ENCODE measurements around the gene CDH13. TPM values are rescaled to one million over a fixed set of nuclear protein-coding genes. Genes with fewer than 3 reads are reported as not detected.

Gene CDH13
- total RNA-seq, 2 experiments from 2014 or later, result not detected

GRCh38 chr16:82643136-82643535 lies 16.4 kb downstream of the CDH13 start:
- DNase-seq, result no peak
- H3K4me1 Mint-ChIP-seq (ENCODE audit: low read depth), result peaks cover 12% of the 10 kb centered on the region
- no peak overlapping the region for H3K27ac Mint-ChIP-seq
- no peaks in the 10 kb centered on the region for H3K36me3 Mint-ChIP-seq
- peaks cover 2% of the 10 kb centered on the region for H3K27me3 Mint-ChIP-seq
- CTCF ChIA-PET, result interaction anchor here (0.6 kb wide), 2 partner anchors 11 to 34 kb away, joined by 3 read pairs; no protein-coding TSS in a partner anchor
- POLR2A ChIA-PET, result no interaction called here
- intact Hi-C loops (cut with micrococcal nuclease), result loop anchor here (10.0 kb wide), 1 partner anchor 572 kb away; no protein-coding TSS in a partner anchor
- H3K9me3 Mint-ChIP-seq, result no peaks in the 10 kb centered on the region
- H3K4me3 Mint-ChIP-seq, result no peak overlapping the region

GRCh38 chr16:82643936-82644630 lies 17.3 kb downstream of the CDH13 start:
- CTCF ChIA-PET, result interaction anchor here (0.6 to 0.8 kb wide), 2 partner anchors 11 to 26 kb away, joined by 3 to 4 read pairs; no protein-coding TSS in a partner anchor
- intact Hi-C loops (cut with micrococcal nuclease), result loop anchor here (10.0 kb wide), 1 partner anchor 571 kb away; no protein-coding TSS in a partner anchor
- no peak overlapping the region for H3K27ac Mint-ChIP-seq

GRCh38 chr16:82646504-82646903 lies 19.7 kb downstream of the CDH13 start:
- intact Hi-C loops (cut with micrococcal nuclease), result loop anchor here (10.0 kb wide), 1 partner anchor 568 kb away; no protein-coding TSS in a partner anchor
- Mint-ChIP-seq H3K27ac (no peak overlapping the region), H3K4me3 (no peak overlapping the region), H3K36me3 (no peaks in the 10 kb centered on the region), H3K27me3 (peaks cover 2% of the 10 kb centered on the region), H3K9me3 (no peaks in the 10 kb centered on the region), H3K4me1 (ENCODE audit: low read depth) (peaks cover 28% of the 10 kb centered on the region)
- no peak for DNase-seq
- ChIA-PET POLR2A (no interaction called here), CTCF (no interaction called here)

More at GRCh38 chr16:82643936-82644630, 17.3 kb downstream of the CDH13 start:
- H3K36me3 Mint-ChIP-seq, result no peaks in the 10 kb centered on the region
- H3K4me3 Mint-ChIP-seq, result no peak overlapping the region
- peaks cover 2% of the 10 kb centered on the region for H3K27me3 Mint-ChIP-seq
- POLR2A ChIA-PET, result interaction anchor here (0.6 kb wide), 1 partner anchor 14 kb away, joined by 4 read pairs; no protein-coding TSS in a partner anchor
- H3K9me3 Mint-ChIP-seq, result no peaks in the 10 kb centered on the region
- no peak for DNase-seq
- peaks cover 13% of the 10 kb centered on the region for H3K4me1 Mint-ChIP-seq (ENCODE audit: low read depth)

GRCh38 chr16:82649766-82650165 lies 23.0 kb downstream of the CDH13 start:
- Mint-ChIP-seq H3K27ac (no peak overlapping the region), H3K4me1 (ENCODE audit: low read depth) (peaks cover 55% of the 10 kb centered on the region), H3K4me3 (no peak overlapping the region), H3K36me3 (no peaks in the 10 kb centered on the region), H3K9me3 (no peaks in the 10 kb centered on the region), H3K27me3 (peaks cover 2% of the 10 kb centered on the region)
- CTCF ChIA-PET, result interaction anchor here (0.6 kb wide), 1 partner anchor 64 kb away, joined by 3 read pairs; no protein-coding TSS in a partner anchor
- DNase-seq, result no peak
- POLR2A ChIA-PET, result no interaction called here
- intact Hi-C loops (cut with micrococcal nuclease), result loop anchor here (10.0 kb wide), 2 partner anchors 565 to 1645 kb away; partner anchors contain the start of genes CENPN and CMC2

- ChIA-PET POLR2A (interaction anchor here (0.7 kb wide), 1 partner anchor 778 kb away, joined by 3 read pairs; no protein-coding TSS in a partner anchor), CTCF (interaction anchor here (2.2 kb wide), 1 partner anchor 20 kb away, joined by 12 read pairs; no protein-coding TSS in a partner anchor)
- intact Hi-C loops (cut with micrococcal nuclease), result loop anchor here (10.0 kb wide), 1 partner anchor 1646 kb away; the partner anchor contains the start of genes CENPN and CMC2
- Mint-ChIP-seq H3K4me3 (no peak overlapping the region), H3K9me3 (no peaks in the 10 kb centered on the region), H3K4me1 (ENCODE audit: low read depth) (peaks cover 63% of the 10 kb centered on the region), H3K27ac (no peak overlapping the region), H3K27me3 (no peaks in the 10 kb centered on the region), H3K36me3 (no peaks in the 10 kb centered on the region)
- DNase-seq, result no peak
Observed at GRCh38 chr16:82650804-82651203, 24.0 kb downstream of the CDH13 start.

GRCh38 chr16:82651921-82652601 lies 25.3 kb downstream of the CDH13 start:
- Mint-ChIP-seq H3K4me1 (ENCODE audit: low read depth) (peaks cover 70% of the 10 kb centered on the region), H3K36me3 (no peaks in the 10 kb centered on the region), H3K4me3 (peak overlapping the region; percentile 49), H3K9me3 (no peaks in the 10 kb centered on the region), H3K27me3 (no peaks in the 10 kb centered on the region), H3K27ac (peak overlapping the region; percentile 88)
- intact Hi-C loops (cut with micrococcal nuclease), result loop anchor here (1.0 to 10.0 kb wide), 3 partner anchors 8 to 1647 kb away; partner anchors contain the start of genes CENPN and CMC2
- ChIA-PET CTCF (interaction anchor here (1.0 to 2.6 kb wide), 5 partner anchors 11 to 49 kb away, joined by 3 to 12 read pairs (median 5); no protein-coding TSS in a partner anchor), POLR2A (no interaction called here)
- DNase-seq, result peak; percentile 30

- ChIA-PET POLR2A (no interaction called here), CTCF (interaction anchor here (1.5 to 2.6 kb wide), 3 partner anchors 12 to 18 kb away, joined by 5 to 12 read pairs (median 11); no protein-coding TSS in a partner anchor)
- intact Hi-C loops (cut with micrococcal nuclease), result loop anchor here (1.0 to 10.0 kb wide), 3 partner anchors 7 to 1648 kb away; partner anchors contain the start of genes CENPN and CMC2
- Mint-ChIP-seq H3K27ac (peak overlapping the region; percentile 88), H3K27me3 (no peaks in the 10 kb centered on the region), H3K36me3 (no peaks in the 10 kb centered on the region), H3K4me1 (ENCODE audit: low read depth) (peaks cover 76% of the 10 kb centered on the region), H3K4me3 (no peak overlapping the region), H3K9me3 (no peaks in the 10 kb centered on the region)
- DNase-seq, result no peak
Observed at GRCh38 chr16:82652826-82653225, 26.1 kb downstream of the CDH13 start.

- DNase-seq, result peak; percentile 69
- ChIA-PET POLR2A (no interaction called here), CTCF (interaction anchor here (0.6 to 2.6 kb wide), 3 partner anchors 10 to 22 kb away, joined by 3 to 11 read pairs (median 3); no protein-coding TSS in a partner anchor)
- peaks cover 86% of the 10 kb centered on the region for H3K4me1 Mint-ChIP-seq (ENCODE audit: low read depth)
- peak overlapping the region; percentile 81 for H3K27ac Mint-ChIP-seq
- intact Hi-C loops (cut with micrococcal nuclease), result loop anchor here (1.0 to 10.0 kb wide), 4 partner anchors 19 to 1649 kb away; partner anchors contain the start of genes CENPN and CMC2
- no peaks in the 10 kb centered on the region for H3K27me3 Mint-ChIP-seq
- no peaks in the 10 kb centered on the region for H3K36me3 Mint-ChIP-seq
- peak overlapping the region; percentile 33 for H3K4me3 Mint-ChIP-seq
- H3K9me3 Mint-ChIP-seq, result no peaks in the 10 kb centered on the region
Observed at GRCh38 chr16:82653550-82654511, 27.1 kb downstream of the CDH13 start.

GRCh38 chr16:82655072-82655714 lies 28.4 kb downstream of the CDH13 start:
- Mint-ChIP-seq H3K27me3 (no peaks in the 10 kb centered on the region), H3K36me3 (no peaks in the 10 kb centered on the region), H3K4me1 (ENCODE audit: low read depth) (peaks cover 88% of the 10 kb centered on the region), H3K4me3 (peak overlapping the region; percentile 14), H3K27ac (peak overlapping the region; percentile 82), H3K9me3 (no peaks in the 10 kb centered on the region)
- ChIA-PET POLR2A (interaction anchor here (1.4 kb wide), 1 partner anchor 22 kb away, joined by 3 read pairs; no protein-coding TSS in a partner anchor), CTCF (interaction anchor here (0.6 to 1.7 kb wide), 6 partner anchors 12 to 24 kb away, joined by 3 to 14 read pairs (median 3); no protein-coding TSS in a partner anchor)
- DNase-seq, result peak; percentile 88
- intact Hi-C loops (cut with micrococcal nuclease), result loop anchor here (1.0 to 10.0 kb wide), 2 partner anchors 16 to 1650 kb away; partner anchors contain the start of genes CENPN and CMC2

- POLR2A ChIA-PET, result interaction anchor here (0.6 to 1.4 kb wide), 3 partner anchors 16 to 1033 kb away, joined by 3 read pairs; no protein-coding TSS in a partner anchor
- peak; percentile 15 for DNase-seq
- no peaks in the 10 kb centered on the region for H3K36me3 Mint-ChIP-seq
- no peaks in the 10 kb centered on the region for H3K27me3 Mint-ChIP-seq
- CTCF ChIA-PET, result interaction anchor here (0.6 to 1.7 kb wide), 5 partner anchors 12 to 16 kb away, joined by 3 to 14 read pairs (median 3); no protein-coding TSS in a partner anchor
- intact Hi-C loops (cut with micrococcal nuclease), result loop anchor here (1.0 to 10.0 kb wide), 2 partner anchors 15 to 1651 kb away; partner anchors contain the start of genes CENPN and CMC2
- H3K4me1 Mint-ChIP-seq (ENCODE audit: low read depth), result peaks cover 87% of the 10 kb centered on the region
- no peaks in the 10 kb centered on the region for H3K9me3 Mint-ChIP-seq
- H3K4me3 Mint-ChIP-seq, result peak overlapping the region; percentile 14
- H3K27ac Mint-ChIP-seq, result peak overlapping the region; percentile 82
Observed at GRCh38 chr16:82655720-82656490, 29.1 kb downstream of the CDH13 start.
